GM19438 (cell line): ENCODE measurements around the gene EFTUD2.

Source experiments
- ATAC-seq: cut with Tn5 transposase; IDR thresholded peaks from one replicate; pipeline ENCODE4 v1.9.1; 2021; ENCODE audit warnings: low read depth; ENCODE audit not compliant: unreplicated experiment

EFTUD2 gene

GRCh38 chr17:44859701-44860100 is 39.5 kb downstream of the EFTUD2 start:
- no peak for ATAC-seq

GRCh38 chr17:44854192-44854591 is 45.1 kb downstream of the EFTUD2 start:
- no peak for ATAC-seq

GRCh38 chr17:44850612-44851011 is 48.6 kb downstream of the EFTUD2 start:
- ATAC-seq = no peak

GRCh38 chr17:44850025-44850424 is 49.2 kb downstream of the EFTUD2 start:
- no peak for ATAC-seq

- no peak for ATAC-seq
Observed at GRCh38 chr17:44848961-44849489, 50.2 kb downstream of the EFTUD2 start.

GRCh38 chr17:44848257-44848795 is 50.9 kb downstream of the EFTUD2 start:
- no peak for ATAC-seq

GRCh38 chr17:44847586-44847985 is 51.7 kb downstream of the EFTUD2 start, which contains the start of gene HIGD1B:
Gene HIGD1B, plus strand, starts transcription at chr17:44847883. Its CDS starts 270 bp downstream, at chr17:44848153.
- no peak for ATAC-seq

GRCh38 chr17:44846206-44846605 is 53.0 kb downstream of the EFTUD2 start:
- no peak for ATAC-seq

- ATAC-seq = no peak
Observed at GRCh38 chr17:44844390-44844830, 54.8 kb downstream of the EFTUD2 start.

GRCh38 chr17:44842748-44843147 is 56.5 kb downstream of the EFTUD2 start:
- no peak for ATAC-seq

GRCh38 chr17:44840936-44841335 is 58.3 kb downstream of the EFTUD2 start:
- no peak for ATAC-seq

GRCh38 chr17:44840274-44840673 is 59.0 kb downstream of the EFTUD2 start:
- ATAC-seq = no peak

GRCh38 chr17:44837196-44837595 is 62.0 kb downstream of the EFTUD2 start:
- ATAC-seq = no peak

- no peak for ATAC-seq
Observed at GRCh38 chr17:44832805-44833204, 66.4 kb downstream of the EFTUD2 start.

- ATAC-seq = no peak
Observed at GRCh38 chr17:44831371-44831770, 67.9 kb downstream of the EFTUD2 start.

- ATAC-seq = no peak
Observed at GRCh38 chr17:44830359-44831288, 68.6 kb downstream of the EFTUD2 start.

GRCh38 chr17:44829523-44830358 is 69.5 kb downstream of the EFTUD2 start, which contains the start of gene GJC1:
Gene GJC1, minus strand, starts transcription at chr17:44830287. Its CDS starts 24,470 bp downstream, at chr17:44805817.
- no peak for ATAC-seq

- ATAC-seq = no peak
Observed at GRCh38 chr17:44828919-44829522, 70.2 kb downstream of the EFTUD2 start.

GRCh38 chr17:44827863-44828262 is 71.4 kb downstream of the EFTUD2 start:
- no peak for ATAC-seq

GRCh38 chr17:44826123-44826790 is 73.0 kb downstream of the EFTUD2 start:
- ATAC-seq = no peak
